ENCODE measurements around the gene SELENOP. TPM values are rescaled to one million over a fixed set of nuclear protein-coding genes. Genes with fewer than 3 reads are reported as not detected.

Gene SELENOP
- 100 to 1,000 TPM in 3 of 4 donors, 10 to 100 TPM in 1; 79.2 to 489 (median 247) TPM for total RNA-seq

GRCh38 chr5:42811591-42812446 lies at the start of gene SELENOP:
SELENOP (minus strand) TSS chr5:42811892; CDS start chr5:42808353, 3,539 bp downstream.
- H3K27me3 ChIP-seq = no peaks in the 10 kb centered on the region
- peak; percentile 91 for ATAC-seq
- no peaks in the 10 kb centered on the region for H3K9me3 ChIP-seq
- peak within 1 kb of the TSS; percentile 51 to 68 for H3K4me3 ChIP-seq
- TF ChIP-seq, protein P1, sequence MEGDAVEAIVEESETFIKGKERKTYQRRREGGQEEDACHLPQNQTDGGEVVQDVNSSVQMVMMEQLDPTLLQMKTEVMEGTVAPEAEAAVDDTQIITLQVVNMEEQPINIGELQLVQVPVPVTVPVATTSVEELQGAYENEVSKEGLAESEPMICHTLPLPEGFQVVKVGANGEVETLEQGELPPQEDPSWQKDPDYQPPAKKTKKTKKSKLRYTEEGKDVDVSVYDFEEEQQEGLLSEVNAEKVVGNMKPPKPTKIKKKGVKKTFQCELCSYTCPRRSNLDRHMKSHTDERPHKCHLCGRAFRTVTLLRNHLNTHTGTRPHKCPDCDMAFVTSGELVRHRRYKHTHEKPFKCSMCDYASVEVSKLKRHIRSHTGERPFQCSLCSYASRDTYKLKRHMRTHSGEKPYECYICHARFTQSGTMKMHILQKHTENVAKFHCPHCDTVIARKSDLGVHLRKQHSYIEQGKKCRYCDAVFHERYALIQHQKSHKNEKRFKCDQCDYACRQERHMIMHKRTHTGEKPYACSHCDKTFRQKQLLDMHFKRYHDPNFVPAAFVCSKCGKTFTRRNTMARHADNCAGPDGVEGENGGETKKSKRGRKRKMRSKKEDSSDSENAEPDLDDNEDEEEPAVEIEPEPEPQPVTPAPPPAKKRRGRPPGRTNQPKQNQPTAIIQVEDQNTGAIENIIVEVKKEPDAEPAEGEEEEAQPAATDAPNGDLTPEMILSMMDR (IDR thresholded peaks at IDR 0.05) = no peak
- TF ChIP-seq POLR2A (IDR thresholded peaks at IDR 0.05) = peak in 1 of 2 donors; percentile 83
- peak; percentile 92 for TF ChIP-seq POLR2AphosphoS5 (IDR thresholded peaks at IDR 0.05)
- H3K4me1 ChIP-seq = peaks cover 0 to 42% (median 5%) of the 10 kb centered on the region in 3 donors
- H3K36me3 ChIP-seq = peaks cover 0 to 9% of the 10 kb centered on the region in 2 donors
- WGBS, 2 donors (ENCODE audit: low coverage in 1 of 2) = 11 to 20% methylated on average over 7 to 8 of the region's 8 CpGs
- H3K27ac ChIP-seq = peak within 1 kb of the TSS; percentile 74 to 82 (median 80)

GRCh38 chr5:42858687-42859086 lies 47.0 kb upstream of the SELENOP start:
- H3K27me3 ChIP-seq = no peaks in the 10 kb centered on the region
- H3K9me3 ChIP-seq = no peaks in the 10 kb centered on the region
- H3K36me3 ChIP-seq = no peaks in the 10 kb centered on the region
- peak overlapping the region in 3 of 4 donors; percentile 34 to 56 (median 34) for H3K27ac ChIP-seq
- TF ChIP-seq, protein P1 (IDR thresholded peaks at IDR 0.05) = no peak
- no peak for TF ChIP-seq POLR2AphosphoS5 (IDR thresholded peaks at IDR 0.05)
- no peak for TF ChIP-seq POLR2A (IDR thresholded peaks at IDR 0.05)
- no peak for TF ChIP-seq EP300 (IDR thresholded peaks at IDR 0.05)
- peak overlapping the region in 1 of 2 donors; percentile 17 for H3K4me3 ChIP-seq
- 4 to 5% methylated on average over 7 of the region's 7 CpGs for WGBS, 2 donors (ENCODE audit: low coverage in 1 of 2)
- ATAC-seq = peak; percentile 55
- H3K4me1 ChIP-seq = peaks cover 0 to 20% (median 0%) of the 10 kb centered on the region in 3 donors

GRCh38 chr5:42858031-42858643 lies 46.4 kb upstream of the SELENOP start:
- Histone ChIP-seq H3K4me1 (peaks cover 0 to 20% (median 0%) of the 10 kb centered on the region in 3 donors), H3K27me3 (no peaks in the 10 kb centered on the region), H3K36me3 (no peaks in the 10 kb centered on the region), H3K9me3 (no peaks in the 10 kb centered on the region), H3K4me3 (peak overlapping the region in 1 of 2 donors; percentile 17), H3K27ac (peak overlapping the region in 3 of 4 donors; percentile 34 to 56 (median 34))
- TF ChIP-seq POLR2A (IDR thresholded peaks at IDR 0.05) (no peak), EP300 (IDR thresholded peaks at IDR 0.05) (no peak)
- TF ChIP-seq, protein P1 (IDR thresholded peaks at IDR 0.05) = no peak
- no peak for ATAC-seq
- 13 to 33% methylated on average over 1 of the region's 1 CpG for WGBS, 2 donors (ENCODE audit: low coverage in 1 of 2)

DNA sequence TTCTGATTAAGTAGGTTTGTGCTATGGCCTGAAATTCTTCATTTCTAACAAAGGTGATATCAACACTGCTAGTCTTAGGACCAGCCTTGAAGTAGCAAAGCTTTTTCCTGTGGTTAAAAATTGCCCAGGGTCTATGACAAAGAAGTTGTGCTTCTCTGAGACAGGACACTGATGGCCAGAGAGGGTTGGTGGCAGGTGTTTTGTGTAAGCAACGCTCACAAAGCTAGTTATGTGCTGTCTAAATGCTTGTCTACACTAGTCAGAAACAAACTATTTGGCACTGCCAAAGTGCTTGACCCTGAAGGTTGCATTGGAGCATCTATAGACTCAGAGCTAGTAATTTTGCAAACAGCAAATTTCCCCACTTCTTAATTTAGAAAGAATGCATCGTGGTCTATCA lies 44.1 kb upstream of the SELENOP start:
- TF ChIP-seq, protein P1 (IDR thresholded peaks at IDR 0.05) = no peak
- TF ChIP-seq POLR2AphosphoS5 (IDR thresholded peaks at IDR 0.05) (no peak), POLR2A (IDR thresholded peaks at IDR 0.05) (no peak), EP300 (IDR thresholded peaks at IDR 0.05) (no peak)
- H3K36me3 ChIP-seq = no peaks in the 10 kb centered on the region
- H3K4me1 ChIP-seq = peaks cover 0 to 20% (median 0%) of the 10 kb centered on the region in 3 donors
- no peaks in the 10 kb centered on the region for H3K27me3 ChIP-seq
- 22 to 27% methylated on average over 2 of the region's 2 CpGs for WGBS, 2 donors (ENCODE audit: low coverage in 1 of 2)
- no peaks in the 10 kb centered on the region for H3K9me3 ChIP-seq
- no peak for ATAC-seq
- H3K4me3 ChIP-seq = no peak overlapping the region
- H3K27ac ChIP-seq = no peak overlapping the region
